HEK293 (cell line): Measurements from ENCODE around the gene LCAT.

ENCODE experiments used
- CTCF ChIA-PET: fragments of 350-600 bp; formaldehyde crosslinking; extraction: SDS; loops from one replicate; lab custom pipeline; 2021; ENCODE audit warnings: antibody characterized with exemption; lab: Yijun Ruan, JAX
- POLR2A ChIA-PET: fragments of 300-600 bp; formaldehyde crosslinking; extraction: SDS; loops from one replicate; lab custom pipeline; 2020; ENCODE audit warnings: antibody characterized with exemption, inconsistent platforms; lab: Yijun Ruan, JAX
- H3K27ac ChIP-seq: fragments of 200-500 bp; sonication (Bioruptor generic); 2 replicates; pipeline ENCODE4 v1.5.1; 2014; ENCODE audit warnings: low read depth, low read length, control low read depth, inconsistent platforms; ENCODE audit errors: extremely low read depth
- H3K36me3 ChIP-seq, 2 experiments: fragments of 200-500 bp in 1 of 2; sonication (Bioruptor generic) in 1 of 2; 1 replicate in 1 of 2; 2 replicates in 1 of 2; pipeline ENCODE4 v1.5.1; 2014 to 2017; ENCODE audit warnings: inconsistent platforms in 2 of 2, low read length in 2 of 2; ENCODE audit not compliant: control insufficient read depth in 2 of 2, insufficient read depth in 1 of 2
- H3K4me1 ChIP-seq: fragments of 200-500 bp; sonication (Bioruptor generic); 2 replicates; pipeline ENCODE4 v1.5.1; 2014; ENCODE audit warnings: mild to moderate bottlenecking, low read length, inconsistent platforms; ENCODE audit not compliant: control insufficient read depth, insufficient read depth
- H3K4me3 ChIP-seq: 2 replicates; pipeline ENCODE4 v1.5.1; 2011; ENCODE audit warnings: low read depth, mild to moderate bottlenecking, control low read depth, low read length, moderate library complexity
- H3K9me3 ChIP-seq: fragments of 200-500 bp; sonication (Bioruptor generic); 2 replicates; pipeline ENCODE4 v1.5.1; 2014; ENCODE audit warnings: low read depth, low read length, inconsistent platforms; ENCODE audit not compliant: control insufficient read depth, insufficient read depth
- CTCF ChIP-seq: fragments of 450-650 bp; formaldehyde crosslinking; IDR thresholded peaks from 2 replicates; pipeline ENCODE4 v1.5.1; 2016; ENCODE audit warnings: missing biosample characterization, missing genetic modification characterization
- IKZF3 ChIP-seq: fragments of 450-650 bp; IDR thresholded peaks from 2 replicates; pipeline ENCODE4 v1.5.0; 2018; ENCODE audit warnings: missing biosample characterization, mild to moderate bottlenecking, missing genetic modification characterization, moderate library complexity
- KLF17 ChIP-seq: fragments of 450-650 bp; formaldehyde crosslinking; IDR thresholded peaks from 2 replicates; pipeline ENCODE4 v1.5.1; 2016; ENCODE audit warnings: missing biosample characterization, missing genetic modification characterization
- KLF8 ChIP-seq: fragments of 450-650 bp; formaldehyde crosslinking; IDR thresholded peaks from 2 replicates; pipeline ENCODE4 v1.5.1; 2016; ENCODE audit warnings: missing biosample characterization, missing genetic modification characterization
- SCRT1 ChIP-seq: fragments of 450-650 bp; formaldehyde crosslinking; IDR thresholded peaks from 2 replicates; pipeline ENCODE4 v1.5.1; 2016; ENCODE audit warnings: missing biosample characterization, missing genetic modification characterization, borderline replicate concordance
- SCRT2 ChIP-seq: fragments of 450-650 bp; formaldehyde crosslinking; IDR thresholded peaks from 2 replicates; pipeline ENCODE4 v1.5.1; 2016; ENCODE audit warnings: missing biosample characterization, missing genetic modification characterization
- TRIM28 ChIP-seq: IDR thresholded peaks from 2 replicates; pipeline ENCODE4 v1.6.1; 2011; ENCODE audit warnings: low read length, control low read depth, borderline replicate concordance
- ZBTB17 ChIP-seq: fragments of 450-650 bp; formaldehyde crosslinking; IDR thresholded peaks from 2 replicates; pipeline ENCODE4 v1.5.1; 2016; ENCODE audit warnings: missing biosample characterization, missing genetic modification characterization
- ZBTB20 ChIP-seq: fragments of 450-650 bp; formaldehyde crosslinking; IDR thresholded peaks from 2 replicates; pipeline ENCODE4 v1.5.1; 2016; ENCODE audit warnings: missing biosample characterization, missing genetic modification characterization
- ZBTB26 ChIP-seq: fragments of 450-650 bp; formaldehyde crosslinking; optimal IDR thresholded peaks from 2 replicates; pipeline ENCODE3; 2016; ENCODE audit warnings: missing biosample characterization, mild to moderate bottlenecking, missing genetic modification characterization
- ZBTB48 ChIP-seq: fragments of 450-650 bp; formaldehyde crosslinking; IDR thresholded peaks from 2 replicates; pipeline ENCODE4 v1.5.1; 2016; ENCODE audit warnings: missing biosample characterization, missing genetic modification characterization
- ZEB2 ChIP-seq: fragments of 450-650 bp; formaldehyde crosslinking; IDR thresholded peaks from 2 replicates; pipeline ENCODE4 v1.5.1; 2016; ENCODE audit warnings: missing biosample characterization, missing genetic modification characterization
- ZFP69B ChIP-seq: fragments of 450-650 bp; formaldehyde crosslinking; IDR thresholded peaks from 2 replicates; pipeline ENCODE4 v1.5.1; 2016; ENCODE audit warnings: missing biosample characterization, missing genetic modification characterization
- ZNF510 ChIP-seq: fragments of 450-650 bp; formaldehyde crosslinking; IDR thresholded peaks from 2 replicates; pipeline ENCODE4 v1.5.1; 2018; ENCODE audit warnings: mild to moderate bottlenecking, missing genetic modification characterization, missing biosample characterization; ENCODE audit not compliant: insufficient replicate concordance
- ZNF521 ChIP-seq: fragments of 450-650 bp; formaldehyde crosslinking; IDR thresholded peaks from 2 replicates; pipeline ENCODE4 v1.5.1; 2017; ENCODE audit warnings: missing biosample characterization, mild to moderate bottlenecking, missing genetic modification characterization
- ZNF561 ChIP-seq: fragments of 450-650 bp; IDR thresholded peaks from 2 replicates; pipeline ENCODE4 v1.5.1; 2018; ENCODE audit warnings: missing biosample characterization, missing genetic modification characterization, borderline replicate concordance
- ZNF585B ChIP-seq: fragments of 450-650 bp; formaldehyde crosslinking; IDR thresholded peaks from 2 replicates; pipeline ENCODE4 v1.5.1; 2016; ENCODE audit warnings: missing biosample characterization, missing genetic modification characterization
- ZNF629 ChIP-seq: fragments of 450-650 bp; formaldehyde crosslinking; IDR thresholded peaks from 2 replicates; pipeline ENCODE4 v1.5.1; 2017; ENCODE audit warnings: missing biosample characterization, missing genetic modification characterization
- ZNF792 ChIP-seq: fragments of 450-650 bp; formaldehyde crosslinking; IDR thresholded peaks from 2 replicates; pipeline ENCODE4 v1.5.1; 2016; ENCODE audit warnings: missing biosample characterization, missing genetic modification characterization
- ZXDB ChIP-seq: fragments of 450-650 bp; formaldehyde crosslinking; IDR thresholded peaks from 2 replicates; pipeline ENCODE4 v1.5.1; 2016; ENCODE audit warnings: missing biosample characterization, missing genetic modification characterization
- TF ChIP-seq, protein P1 (sequence below): fragments of 450-650 bp; formaldehyde crosslinking; IDR thresholded peaks from 2 replicates; pipeline ENCODE4 v1.5.1; 2016; ENCODE audit warnings: missing biosample characterization, missing genetic modification characterization
- TF ChIP-seq, protein P2 (sequence below): fragments of 450-650 bp; formaldehyde crosslinking; IDR thresholded peaks from 2 replicates; pipeline ENCODE4 v1.5.1; 2016; ENCODE audit warnings: missing biosample characterization, missing genetic modification characterization
- TF ChIP-seq, protein P3 (sequence below): fragments of 450-650 bp; formaldehyde crosslinking; IDR thresholded peaks from 2 replicates; pipeline ENCODE4 v1.5.1; 2016; ENCODE audit warnings: missing biosample characterization, missing genetic modification characterization
- TF ChIP-seq, protein P4 (sequence below): fragments of 450-650 bp; formaldehyde crosslinking; IDR thresholded peaks from 2 replicates; pipeline ENCODE4 v1.5.1; 2016; ENCODE audit warnings: missing biosample characterization, missing genetic modification characterization

Gene LCAT

GRCh38 chr16:67926181-67926750 lies 17.7 kb downstream of the LCAT start:
- H3K36me3 ChIP-seq: peaks cover 0 to 55% of the 10 kb centered on the region in 2 experiments; a peak in 1 of 3 replicates
- peak overlapping the region; percentile 20; the same call in 1 of the 2 replicates for H3K27ac ChIP-seq
- H3K9me3 ChIP-seq: no peaks in the 10 kb centered on the region
- POLR2A ChIA-PET: interaction anchor here (1.0 to 3.0 kb wide), 3 partner anchors 8 to 10 kb away, joined by 3 to 10 read pairs (median 4); no protein-coding TSS in a partner anchor
- peaks cover 10% of the 10 kb centered on the region; the same call in 1 of the 2 replicates for H3K4me1 ChIP-seq
- CTCF ChIA-PET: interaction anchor here (0.5 to 4.9 kb wide), 13 partner anchors 9 to 405 kb away, joined by 3 to 62 read pairs (median 3); partner anchors contain the start of gene NRN1L
- no peak overlapping the region for H3K4me3 ChIP-seq
- TF ChIP-seq, protein P1, sequence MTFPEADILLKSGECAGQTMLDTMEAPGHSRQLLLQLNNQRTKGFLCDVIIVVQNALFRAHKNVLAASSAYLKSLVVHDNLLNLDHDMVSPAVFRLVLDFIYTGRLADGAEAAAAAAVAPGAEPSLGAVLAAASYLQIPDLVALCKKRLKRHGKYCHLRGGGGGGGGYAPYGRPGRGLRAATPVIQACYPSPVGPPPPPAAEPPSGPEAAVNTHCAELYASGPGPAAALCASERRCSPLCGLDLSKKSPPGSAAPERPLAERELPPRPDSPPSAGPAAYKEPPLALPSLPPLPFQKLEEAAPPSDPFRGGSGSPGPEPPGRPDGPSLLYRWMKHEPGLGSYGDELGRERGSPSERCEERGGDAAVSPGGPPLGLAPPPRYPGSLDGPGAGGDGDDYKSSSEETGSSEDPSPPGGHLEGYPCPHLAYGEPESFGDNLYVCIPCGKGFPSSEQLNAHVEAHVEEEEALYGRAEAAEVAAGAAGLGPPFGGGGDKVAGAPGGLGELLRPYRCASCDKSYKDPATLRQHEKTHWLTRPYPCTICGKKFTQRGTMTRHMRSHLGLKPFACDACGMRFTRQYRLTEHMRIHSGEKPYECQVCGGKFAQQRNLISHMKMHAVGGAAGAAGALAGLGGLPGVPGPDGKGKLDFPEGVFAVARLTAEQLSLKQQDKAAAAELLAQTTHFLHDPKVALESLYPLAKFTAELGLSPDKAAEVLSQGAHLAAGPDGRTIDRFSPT (tag by site-specific recombination): peak; percentile 70; the same call in 1 of the 2 replicates
- peak; percentile 70; the same call in 1 of the 2 replicates for TF ChIP-seq ZNF629
- TF ChIP-seq KLF17 (tag by site-specific recombination): 0 out of 2 replicates have a peak, but pooled peaks have one; percentile 25
- peak; percentile 78; the same call in 1 of the 2 replicates for TF ChIP-seq ZEB2 (tag by site-specific recombination)
- TF ChIP-seq, protein P2, sequence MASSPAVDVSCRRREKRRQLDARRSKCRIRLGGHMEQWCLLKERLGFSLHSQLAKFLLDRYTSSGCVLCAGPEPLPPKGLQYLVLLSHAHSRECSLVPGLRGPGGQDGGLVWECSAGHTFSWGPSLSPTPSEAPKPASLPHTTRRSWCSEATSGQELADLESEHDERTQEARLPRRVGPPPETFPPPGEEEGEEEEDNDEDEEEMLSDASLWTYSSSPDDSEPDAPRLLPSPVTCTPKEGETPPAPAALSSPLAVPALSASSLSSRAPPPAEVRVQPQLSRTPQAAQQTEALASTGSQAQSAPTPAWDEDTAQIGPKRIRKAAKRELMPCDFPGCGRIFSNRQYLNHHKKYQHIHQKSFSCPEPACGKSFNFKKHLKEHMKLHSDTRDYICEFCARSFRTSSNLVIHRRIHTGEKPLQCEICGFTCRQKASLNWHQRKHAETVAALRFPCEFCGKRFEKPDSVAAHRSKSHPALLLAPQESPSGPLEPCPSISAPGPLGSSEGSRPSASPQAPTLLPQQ: peak; percentile 40; the same call in 1 of the 2 replicates
- TF ChIP-seq, protein P3, sequence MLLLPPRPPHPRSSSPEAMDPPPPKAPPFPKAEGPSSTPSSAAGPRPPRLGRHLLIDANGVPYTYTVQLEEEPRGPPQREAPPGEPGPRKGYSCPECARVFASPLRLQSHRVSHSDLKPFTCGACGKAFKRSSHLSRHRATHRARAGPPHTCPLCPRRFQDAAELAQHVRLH (tag by site-specific recombination): peak; percentile 53; the same call in 1 of the 2 replicates
- TF ChIP-seq IKZF3 (tag by site-specific recombination): peak; percentile 68; the same call in 1 of the 2 replicates
- TF ChIP-seq ZNF521 (tag by site-specific recombination): no peak
- peak; percentile 44; the same call in 1 of the 2 replicates for TF ChIP-seq SCRT2 (tag by site-specific recombination)
- peak; percentile 83 for TF ChIP-seq ZBTB20 (tag by site-specific recombination)
- no peak for TF ChIP-seq ZNF510
- no peak for TF ChIP-seq ZNF585B (tag by site-specific recombination)
- peak; percentile 49; the same call in 1 of the 2 replicates for TF ChIP-seq ZXDB (tag by site-specific recombination)
- peak; percentile 68; the same call in 1 of the 2 replicates for TF ChIP-seq ZNF561 (tag by site-specific recombination)
- TF ChIP-seq TRIM28: peak; percentile 57; the same call in 1 of the 2 replicates
- no peak for TF ChIP-seq ZBTB48 (tag by site-specific recombination)
- TF ChIP-seq, protein P4, sequence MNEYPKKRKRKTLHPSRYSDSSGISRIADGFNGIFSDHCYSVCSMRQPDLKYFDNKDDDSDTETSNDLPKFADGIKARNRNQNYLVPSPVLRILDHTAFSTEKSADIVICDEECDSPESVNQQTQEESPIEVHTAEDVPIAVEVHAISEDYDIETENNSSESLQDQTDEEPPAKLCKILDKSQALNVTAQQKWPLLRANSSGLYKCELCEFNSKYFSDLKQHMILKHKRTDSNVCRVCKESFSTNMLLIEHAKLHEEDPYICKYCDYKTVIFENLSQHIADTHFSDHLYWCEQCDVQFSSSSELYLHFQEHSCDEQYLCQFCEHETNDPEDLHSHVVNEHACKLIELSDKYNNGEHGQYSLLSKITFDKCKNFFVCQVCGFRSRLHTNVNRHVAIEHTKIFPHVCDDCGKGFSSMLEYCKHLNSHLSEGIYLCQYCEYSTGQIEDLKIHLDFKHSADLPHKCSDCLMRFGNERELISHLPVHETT: 0 out of 2 replicates have a peak, but pooled peaks have one; percentile 44
- peak; percentile 26 for TF ChIP-seq ZBTB26
- TF ChIP-seq KLF8 (tag by site-specific recombination): 0 out of 2 replicates have a peak, but pooled peaks have one; percentile 38
- peak; percentile 43 for TF ChIP-seq CTCF (tag by site-specific recombination)
- peak; percentile 72 for TF ChIP-seq ZBTB17 (tag by site-specific recombination)
- peak; percentile 97; the same call in 1 of the 2 replicates for TF ChIP-seq ZNF792 (tag by site-specific recombination)
- TF ChIP-seq SCRT1 (tag by site-specific recombination): 0 out of 2 replicates have a peak, but pooled peaks have one; percentile 10
- TF ChIP-seq ZFP69B (tag by site-specific recombination): no peak
